PC-3 (cell line): ENCODE data around the gene ENTR1. TPM values are rescaled to one million over a fixed set of nuclear protein-coding genes. Genes with fewer than 3 reads are reported as not detected.

Experiments
- ATAC-seq: fragments of 200-7000 bp; cut with Tn5 transposase; 2 replicates; pipeline ENCODE4 v1.9.1; 2020; ENCODE audit warnings: mild to moderate bottlenecking, moderate library complexity
- BruUV-seq: library from RNA; stranded (reverse); fragments of 400-500 nt; replicated peaks from 2 replicates; lab custom pipeline; 2021; lab: Mats Ljungman, UMichigan
- CTCF ChIA-PET: fragments of 300-600 bp; sonication (Branson Sonifier 250); formaldehyde crosslinking; loops from one replicate; lab custom pipeline; 2022; ENCODE audit warnings: antibody characterized with exemption; lab: Charles Lee
- POLR2A ChIA-PET: fragments of 300-600 bp; sonication (Branson Sonifier 250); formaldehyde crosslinking; loops from one replicate; lab custom pipeline; 2022; ENCODE audit warnings: antibody characterized with exemption; ENCODE audit not compliant: unreplicated experiment; lab: Charles Lee
- DNase-seq: peaks from one replicate; pipeline ENCODE4 v3.0.0-alpha.2; 2015
- H2AFZ ChIP-seq: fragments of 300-600 bp; sonication (generic); 2 replicates; pipeline ENCODE4 v1.6.0; 2016; ENCODE audit warnings: antibody characterized with exemption, low read length
- H3F3A ChIP-seq: fragments of 300-600 bp; sonication (generic); one replicate; pipeline ENCODE4 v1.6.0; 2017; ENCODE audit warnings: antibody characterized with exemption, low read length, control low read depth, mild to moderate bottlenecking; ENCODE audit not compliant: unreplicated experiment
- H3K27ac ChIP-seq: fragments of 300-600 bp; sonication (generic); 2 replicates; pipeline ENCODE4 v1.5.1; 2016; ENCODE audit warnings: mild to moderate bottlenecking, low read length
- H3K27me3 ChIP-seq: fragments of 300-600 bp; sonication (generic); 2 replicates; pipeline ENCODE4 v1.6.1; 2016; ENCODE audit warnings: low read length, mixed read lengths
- H3K36me3 ChIP-seq: fragments of 300-600 bp; sonication (generic); 2 replicates; pipeline ENCODE4 v1.6.1; 2016; ENCODE audit warnings: low read depth, mixed run types, low read length, mixed read lengths
- H3K4me1 ChIP-seq: fragments of 300-600 bp; sonication (generic); 2 replicates; pipeline ENCODE4 v1.5.1; 2016; ENCODE audit warnings: low read length; ENCODE audit not compliant: insufficient read depth
- H3K4me2 ChIP-seq: fragments of 300-600 bp; sonication (generic); 2 replicates; pipeline ENCODE4 v1.6.0; 2016; ENCODE audit warnings: low read length
- H3K4me3 ChIP-seq: fragments of 300-600 bp; sonication (generic); 2 replicates; pipeline ENCODE4 v1.5.1; 2016; ENCODE audit warnings: mild to moderate bottlenecking, low read length, mixed read lengths
- H3K79me2 ChIP-seq: fragments of 300-600 bp; sonication (generic); 2 replicates; pipeline ENCODE4 v1.6.1; 2017; ENCODE audit warnings: low read length, mixed read lengths
- H3K9ac ChIP-seq: fragments of 300-600 bp; sonication (generic); 2 replicates; pipeline ENCODE4 v1.6.0; 2016; ENCODE audit warnings: mild to moderate bottlenecking, low read length
- H3K9me2 ChIP-seq: fragments of 300-600 bp; sonication (generic); replicated peaks from 2 replicates; pipeline ENCODE4 v1.6.1; 2016; ENCODE audit warnings: mixed run types, low read length, mixed read lengths
- H3K9me3 ChIP-seq: fragments of 300-600 bp; sonication (generic); 2 replicates; pipeline ENCODE4 v1.6.1; 2016; ENCODE audit warnings: low read length, mixed read lengths
- H4K20me1 ChIP-seq: fragments of 300-600 bp; sonication (generic); 2 replicates; pipeline ENCODE4 v1.6.1; 2016; ENCODE audit warnings: low read length, mixed read lengths
- CTCF ChIP-seq: fragments of 300-600 bp; sonication (generic); conservative IDR thresholded peaks from 2 replicates; pipeline ENCODE4 v1.5.1; 2017; ENCODE audit warnings: antibody characterized with exemption, low read depth, mild to moderate bottlenecking, low read length
- EZH2 ChIP-seq: fragments of 300-600 bp; sonication (generic); IDR thresholded peaks from one replicate; pipeline ENCODE4 v1.6.1; 2017; ENCODE audit warnings: antibody characterized with exemption, mild to moderate bottlenecking, low read length; ENCODE audit not compliant: unreplicated experiment
- EZH2phosphoT487 ChIP-seq: fragments of 300-600 bp; sonication (generic); IDR thresholded peaks from 2 replicates; pipeline ENCODE4 v1.6.1; 2018; ENCODE audit warnings: mild to moderate bottlenecking, antibody characterized with exemption, low read length, borderline replicate concordance
- intact Hi-C: fragments of 100-400 bp; cut with micrococcal nuclease; formaldehyde crosslinking; loops from 2 replicates; pipeline ENCODE4 v1.9.0; 2023
- total RNA-seq: library from RNA; depleted of rRNA; stranded (reverse); fragments of >200 nt; gene quantifications from 2 replicates; pipeline ENCODE4 v1.2.3, GENCODE V29; 2014

Gene ENTR1
- total RNA-seq, 1 experiment from 2014 or later: 32.3 TPM

DNA sequence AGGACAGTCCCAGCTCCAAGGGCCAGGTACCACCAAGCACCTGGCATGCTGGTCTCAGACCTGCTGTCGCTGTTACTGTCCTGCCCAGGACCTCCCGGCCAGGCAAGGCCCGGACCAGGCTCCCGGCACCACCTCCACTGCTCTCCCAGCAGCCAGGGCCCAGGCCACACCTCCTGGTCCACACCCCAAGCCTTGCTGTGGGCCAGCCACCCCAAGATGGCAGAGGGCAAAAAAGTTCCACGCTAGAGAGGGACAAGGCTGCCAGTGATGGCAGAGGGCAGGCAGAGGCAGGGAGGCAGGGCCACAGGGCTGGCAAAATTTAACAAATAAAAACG, 48.0 kb downstream of the ENTR1 start:
- BruUV-seq: no TSS peak
- peaks cover 9% of the 10 kb centered on the region; the same call in 1 of the 2 replicates for H3K4me1 ChIP-seq
- no peak overlapping the region; the same call in 1 of the 2 replicates for H3K4me3 ChIP-seq
- H2AFZ ChIP-seq: no peak overlapping the region
- H3K9me2 ChIP-seq: no peaks in the 10 kb centered on the region
- H3K36me3 ChIP-seq: no peaks in the 10 kb centered on the region
- H3K9me3 ChIP-seq: no peaks in the 10 kb centered on the region
- ATAC-seq (no peak), DNase-seq (no peak)
- H3K27me3 ChIP-seq: no peaks in the 10 kb centered on the region
- no peaks in the 10 kb centered on the region for H3K79me2 ChIP-seq
- no peaks in the 10 kb centered on the region for H4K20me1 ChIP-seq
- H3K27ac ChIP-seq: no peak overlapping the region
- no peak overlapping the region for H3K9ac ChIP-seq
- TF ChIP-seq CTCF (no peak), EZH2 (no peak), EZH2phosphoT487 (no peak)
- H3K4me2 ChIP-seq: peak overlapping the region; percentile 80
- CTCF ChIA-PET: interaction anchor here (1.0 kb wide), 1 partner anchor 16 kb away, joined by 13 read pairs; no protein-coding TSS in a partner anchor
- POLR2A ChIA-PET: interaction anchor here (0.6 to 0.9 kb wide), 7 partner anchors 8 to 401 kb away, joined by 3 to 7 read pairs (median 5); no protein-coding TSS in a partner anchor
- intact Hi-C loops: loop anchor here (2.0 kb wide), 1 partner anchor 18 kb away; no protein-coding TSS in a partner anchor
- H3F3A ChIP-seq: no peaks in the 10 kb centered on the region

- ATAC-seq: no peak
- DNase-seq: no peak
- no peaks in the 10 kb centered on the region for H3K79me2 ChIP-seq
- no peak for TF ChIP-seq EZH2
- no peak for TF ChIP-seq CTCF
- TF ChIP-seq EZH2phosphoT487: no peak
- H3F3A ChIP-seq: no peaks in the 10 kb centered on the region
- H4K20me1 ChIP-seq: no peaks in the 10 kb centered on the region
- no peak overlapping the region for H3K4me2 ChIP-seq
- H3K9ac ChIP-seq: no peak overlapping the region
- ChIA-PET POLR2A (no interaction called here), CTCF (no interaction called here)
- no peak overlapping the region for H2AFZ ChIP-seq
- H3K9me3 ChIP-seq: no peaks in the 10 kb centered on the region
- peaks cover 9% of the 10 kb centered on the region; the same call in 1 of the 2 replicates for H3K4me1 ChIP-seq
- no TSS peak for BruUV-seq
- no peaks in the 10 kb centered on the region for H3K9me2 ChIP-seq
- no peaks in the 10 kb centered on the region for H3K27me3 ChIP-seq
- no peaks in the 10 kb centered on the region for H3K36me3 ChIP-seq
- no peak overlapping the region for H3K4me3 ChIP-seq
- no peak overlapping the region for H3K27ac ChIP-seq
- intact Hi-C loops: loop anchor here (2.0 kb wide), 1 partner anchor 17 kb away; no protein-coding TSS in a partner anchor
Measured at GRCh38 chr9:136361754-136362449, 48.5 kb downstream of the ENTR1 start.

DNA sequence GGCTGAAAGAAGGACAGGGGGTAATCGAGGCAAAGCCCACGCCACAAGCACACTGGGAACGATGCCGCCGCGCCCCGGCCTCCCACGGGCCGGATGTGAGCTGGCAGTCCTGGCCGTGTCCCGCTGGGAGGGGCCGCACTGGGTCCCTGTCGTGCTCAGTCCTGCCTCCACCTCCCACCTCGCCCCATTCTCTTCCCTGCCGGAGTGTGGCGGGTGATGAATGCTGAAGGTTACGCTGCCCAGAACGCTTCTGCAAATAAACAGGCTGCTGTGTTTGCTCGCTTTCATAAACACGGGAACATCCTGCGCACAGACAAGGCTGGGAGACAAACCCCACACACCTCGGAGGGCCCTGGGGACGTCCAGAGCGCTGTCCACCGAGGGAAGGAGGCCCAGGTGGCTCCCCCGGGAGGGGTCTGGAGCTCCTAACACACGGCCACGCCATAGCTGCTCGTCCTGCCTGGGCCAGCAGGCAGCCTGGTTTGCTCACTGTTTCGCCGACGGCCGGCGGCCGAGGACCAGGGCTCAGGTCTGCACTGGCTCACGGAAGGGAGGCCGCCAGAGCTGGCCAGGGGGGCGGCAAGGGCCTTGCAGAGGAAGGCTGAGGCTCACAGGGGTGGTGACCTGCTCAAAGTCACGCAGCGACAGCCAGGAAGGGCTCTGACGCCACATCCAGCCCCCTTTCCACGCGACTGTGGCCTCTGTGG, 49.2 kb downstream of the ENTR1 start:
- ChIA-PET CTCF (no interaction called here), POLR2A (no interaction called here)
- DNase-seq (no peak), ATAC-seq (no peak)
- Histone ChIP-seq H3K4me1 (peaks cover 9% of the 10 kb centered on the region; the same call in 1 of the 2 replicates), H2AFZ (no peak overlapping the region), H3K27ac (no peak overlapping the region), H3K79me2 (no peaks in the 10 kb centered on the region), H3K4me3 (no peak overlapping the region), H3K9me2 (no peaks in the 10 kb centered on the region), H3K9ac (no peak overlapping the region), H3K4me2 (no peak overlapping the region), H3K9me3 (no peaks in the 10 kb centered on the region), H3K36me3 (no peaks in the 10 kb centered on the region), H3F3A (no peaks in the 10 kb centered on the region), H3K27me3 (no peaks in the 10 kb centered on the region), H4K20me1 (no peaks in the 10 kb centered on the region)
- TF ChIP-seq EZH2 (no peak), CTCF (no peak), EZH2phosphoT487 (no peak)
- BruUV-seq: no TSS peak
- intact Hi-C loops: no loop called here
